Gastroesophageal sphincter (tissue), 4 donors: ENCODE measurements around the gene TSPEAR. TPM values are rescaled to one million over a fixed set of nuclear protein-coding genes. Genes with fewer than 3 reads are reported as not detected.

Experiments
- ATAC-seq: fragments of 150-250 bp; one replicate; pipeline ENCODE4 v1.9.1; 2016; ENCODE audit warnings: mild to moderate bottlenecking, moderate library complexity
- H3K27ac ChIP-seq, 4 donors: fragments of 200-600 bp; sonication (generic) in 3 of 4; 1 replicate in 3 of 4; 2 replicates in 1 of 4; pipeline ENCODE4 v1.5.1; 2016 to 2019
- H3K27me3 ChIP-seq: fragments of 200-600 bp; sonication (generic); one replicate; pipeline ENCODE4 v1.5.1; 2019
- H3K36me3 ChIP-seq, 2 donors: fragments of 200-600 bp; sonication (generic); one replicate each; pipeline ENCODE4 v1.5.1; 2019; ENCODE audit warnings: control low read depth in 1 of 2
- H3K4me1 ChIP-seq, 3 donors: fragments of 200-600 bp; sonication (generic); 1 replicate in 2 of 3; 2 replicates in 1 of 3; pipeline ENCODE4 v1.5.1; 2016 to 2019; ENCODE audit warnings: control low read depth in 2 of 3
- H3K4me3 ChIP-seq, 2 donors: fragments of 200-600 bp; sonication (generic); one replicate each; pipeline ENCODE4 v1.5.1; 2019; ENCODE audit warnings: mild to moderate bottlenecking in 1 of 2, moderate library complexity in 1 of 2
- H3K9me3 ChIP-seq, 3 donors: fragments of 200-600 bp; sonication (generic); one replicate each; pipeline ENCODE4 v1.5.1; 2017 to 2019; ENCODE audit warnings: control low read depth in 2 of 3
- EP300 ChIP-seq: sonication (generic); formaldehyde crosslinking; IDR thresholded peaks from one replicate; pipeline ENCODE4 v1.6.1; 2017; ENCODE audit warnings: antibody characterized with exemption, mild to moderate bottlenecking
- POLR2A ChIP-seq, 2 donors: fragments of 450-650 bp; IDR thresholded peaks; one replicate each; pipeline ENCODE4 v1.6.1; 2017; ENCODE audit warnings: antibody characterized with exemption in 2 of 2, mild to moderate bottlenecking in 2 of 2, moderate library complexity in 1 of 2
- POLR2AphosphoS5 ChIP-seq: sonication (generic); formaldehyde crosslinking; IDR thresholded peaks from one replicate; pipeline ENCODE4 v1.6.1; 2017; ENCODE audit warnings: antibody characterized with exemption
- WGBS, 2 donors: methylation state at CpG; one replicate each; pipeline ENCODE4 v1.1.5; 2018; ENCODE audit warnings: low coverage in 1 of 2; 5-methylcytosine and 5-hydroxymethylcytosine counted together
- total RNA-seq, 4 donors: library from RNA; depleted of rRNA; stranded (reverse); fragments of >200 nt; gene quantifications; one replicate each; pipeline ENCODE4 v1.1.0, GENCODE V29; 2016
- TF ChIP-seq, protein P1 (sequence below), 4 experiments: fragments of 200-600 bp in 2 of 4; fragments of 450-650 bp in 2 of 4; sonication (generic) in 1 of 4; IDR thresholded peaks; one replicate each; pipeline ENCODE4 v1.5.1; 2017 to 2019; ENCODE audit warnings: antibody characterized with exemption in 4 of 4, mild to moderate bottlenecking in 2 of 4, moderate library complexity in 2 of 4

The TSPEAR gene
- total RNA-seq, 4 donors from 2014 or later: not detected

DNA sequence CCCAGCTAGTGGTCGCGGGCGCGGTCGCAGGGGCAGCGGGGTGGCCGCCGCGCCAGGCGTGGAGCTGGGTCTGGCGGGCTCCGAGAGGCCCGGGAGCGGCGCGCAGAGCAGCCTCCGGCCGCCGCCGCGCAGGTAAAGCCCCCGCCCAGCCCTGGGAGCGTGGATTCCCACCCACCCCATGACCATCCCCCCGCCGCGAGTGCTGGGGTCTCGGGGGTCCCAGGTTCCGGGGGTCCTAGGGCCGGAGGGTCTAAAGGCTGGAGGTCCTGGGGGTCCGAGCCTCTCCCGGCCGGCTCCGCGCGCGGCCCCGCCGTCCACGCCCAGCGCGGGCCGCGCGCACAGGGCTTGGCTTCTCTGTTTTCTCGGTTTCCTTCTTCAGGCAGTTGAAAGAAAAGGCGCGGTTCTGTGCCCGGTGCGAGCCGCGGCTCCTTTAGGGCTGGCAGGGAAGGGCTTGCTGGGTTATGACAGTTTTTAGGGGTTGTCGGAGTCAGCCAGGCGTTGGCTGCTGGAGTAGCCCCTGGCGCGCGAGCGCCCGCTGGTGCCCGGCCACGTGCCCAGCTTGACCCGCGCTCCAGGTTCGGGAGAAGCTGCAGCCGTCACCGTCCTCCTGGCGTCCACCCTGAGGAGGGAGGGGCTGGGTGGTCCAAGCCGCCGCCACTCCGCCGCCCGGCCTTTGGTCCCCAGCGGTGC, 255.7 kb downstream of the TSPEAR start:
- Histone ChIP-seq H3K27me3 (no peaks in the 10 kb centered on the region), H3K36me3 (peaks cover 0 to 29% of the 10 kb centered on the region in 2 donors), H3K9me3 (peaks cover 0 to 20% (median 0%) of the 10 kb centered on the region in 3 donors), H3K27ac (peak overlapping the region in 3 of 4 donors; percentile 13 to 76 (median 68)), H3K4me3 (peak overlapping the region; percentile 76 to 95), H3K4me1 (peaks cover 0 to 26% (median 6%) of the 10 kb centered on the region in 3 donors)
- ATAC-seq: peak; percentile 52
- TF ChIP-seq POLR2A (IDR thresholded peaks at IDR 0.05) (no peak), POLR2AphosphoS5 (no peak)
- TF ChIP-seq, protein P1, sequence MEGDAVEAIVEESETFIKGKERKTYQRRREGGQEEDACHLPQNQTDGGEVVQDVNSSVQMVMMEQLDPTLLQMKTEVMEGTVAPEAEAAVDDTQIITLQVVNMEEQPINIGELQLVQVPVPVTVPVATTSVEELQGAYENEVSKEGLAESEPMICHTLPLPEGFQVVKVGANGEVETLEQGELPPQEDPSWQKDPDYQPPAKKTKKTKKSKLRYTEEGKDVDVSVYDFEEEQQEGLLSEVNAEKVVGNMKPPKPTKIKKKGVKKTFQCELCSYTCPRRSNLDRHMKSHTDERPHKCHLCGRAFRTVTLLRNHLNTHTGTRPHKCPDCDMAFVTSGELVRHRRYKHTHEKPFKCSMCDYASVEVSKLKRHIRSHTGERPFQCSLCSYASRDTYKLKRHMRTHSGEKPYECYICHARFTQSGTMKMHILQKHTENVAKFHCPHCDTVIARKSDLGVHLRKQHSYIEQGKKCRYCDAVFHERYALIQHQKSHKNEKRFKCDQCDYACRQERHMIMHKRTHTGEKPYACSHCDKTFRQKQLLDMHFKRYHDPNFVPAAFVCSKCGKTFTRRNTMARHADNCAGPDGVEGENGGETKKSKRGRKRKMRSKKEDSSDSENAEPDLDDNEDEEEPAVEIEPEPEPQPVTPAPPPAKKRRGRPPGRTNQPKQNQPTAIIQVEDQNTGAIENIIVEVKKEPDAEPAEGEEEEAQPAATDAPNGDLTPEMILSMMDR (IDR thresholded peaks at IDR 0.05): peak in 2 of 4 experiments; percentile 4 to 53
- no CpG with 5 or more reads among the region's 72 CpGs for WGBS, 2 donors

DNA sequence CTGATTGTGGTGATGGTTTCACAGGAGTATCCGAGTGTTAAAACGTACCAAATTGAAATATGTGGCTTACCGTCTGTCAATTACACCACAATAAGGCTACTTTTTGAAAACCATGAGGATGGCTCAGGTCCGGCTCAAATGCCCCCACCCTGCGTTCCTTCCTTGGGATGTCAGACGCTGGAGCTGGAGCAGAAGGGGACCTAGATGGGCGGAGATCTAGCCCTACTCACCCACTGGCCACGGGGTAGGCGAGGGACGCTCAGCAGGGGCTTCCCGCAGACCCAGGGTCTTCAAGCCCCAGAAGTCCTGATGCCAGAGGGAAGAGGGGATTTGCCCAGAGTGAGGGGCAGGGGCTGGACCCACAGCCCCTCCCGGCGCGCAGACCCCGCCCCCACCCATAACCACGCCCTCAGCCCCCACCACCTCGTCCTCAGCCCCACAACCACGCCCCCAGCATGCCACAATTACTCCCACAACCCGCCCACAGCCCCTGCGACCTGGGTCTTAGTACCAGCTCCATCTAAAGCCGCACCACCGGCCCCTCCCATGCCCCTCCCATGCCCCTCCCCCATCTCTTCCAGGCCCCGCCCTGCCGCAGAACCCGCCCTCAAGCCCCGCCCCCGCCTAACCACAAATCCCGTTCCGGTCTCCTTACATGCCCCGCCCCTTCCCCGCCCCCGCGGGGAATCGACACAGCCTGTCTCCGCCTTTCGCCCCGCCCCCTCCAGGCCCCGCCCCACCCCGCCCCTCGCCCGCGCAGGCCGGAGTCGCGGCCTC, 256.4 kb downstream of the TSPEAR start, which contains the start of gene LRRC3:
TSS of gene LRRC3 (plus strand) at position 764 of the 777 bp plus-strand sequence. CDS start 1,135 bp downstream, outside the sequence.
- whole genome bisulfite sequencing, 2 donors: 8 to 15% methylated on average over 6 to 10 of the region's 45 CpGs
- peaks cover 7% of the 10 kb centered on the region for H3K27me3 ChIP-seq
- H3K36me3 ChIP-seq: peaks cover 0 to 28% of the 10 kb centered on the region in 2 donors
- peaks cover 0 to 26% (median 6%) of the 10 kb centered on the region in 3 donors for H3K4me1 ChIP-seq
- H3K27ac ChIP-seq: peak within 1 kb of the TSS in 3 of 4 donors; percentile 60 to 76 (median 68)
- peak within 1 kb of the TSS; percentile 76 to 95 for H3K4me3 ChIP-seq
- TF ChIP-seq, protein P1 (IDR thresholded peaks at IDR 0.05): no peak
- TF ChIP-seq POLR2AphosphoS5 (no peak), POLR2A (IDR thresholded peaks at IDR 0.05) (no peak), EP300 (no peak)
- ATAC-seq: peak; percentile 83
- peaks cover 0 to 20% (median 0%) of the 10 kb centered on the region in 3 donors for H3K9me3 ChIP-seq

DNA sequence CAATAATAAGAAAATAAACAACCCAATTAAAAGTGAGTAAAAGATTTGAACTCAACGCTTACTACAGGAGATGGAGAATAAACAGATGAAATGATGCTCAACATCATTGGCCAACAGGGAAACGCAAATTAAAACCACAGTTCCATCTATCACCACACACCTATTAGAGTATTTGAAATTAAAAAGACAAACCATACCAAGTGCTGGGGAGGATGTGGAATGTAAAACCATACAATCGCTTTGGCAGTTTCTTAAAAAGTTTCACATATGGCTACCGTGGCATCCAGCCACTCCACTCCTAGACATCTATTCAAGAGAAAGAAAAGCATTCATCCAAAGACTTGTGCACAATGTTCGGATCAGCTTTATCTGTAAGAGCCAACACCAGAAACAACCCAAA, 257.3 kb downstream of the TSPEAR start:
- H3K9me3 ChIP-seq: peaks cover 0 to 20% (median 0%) of the 10 kb centered on the region in 3 donors
- no peak overlapping the region for H3K4me3 ChIP-seq
- no peak for TF ChIP-seq POLR2AphosphoS5
- TF ChIP-seq, protein P1 (IDR thresholded peaks at IDR 0.05): no peak
- TF ChIP-seq EP300: no peak
- 80 to 86% methylated on average over 5 of the region's 5 CpGs for WGBS, 2 donors
- no peak for ATAC-seq
- peaks cover 13% of the 10 kb centered on the region for H3K27me3 ChIP-seq
- peaks cover 0 to 26% (median 6%) of the 10 kb centered on the region in 3 donors for H3K4me1 ChIP-seq
- H3K36me3 ChIP-seq: peaks cover 0 to 19% of the 10 kb centered on the region in 2 donors
- H3K27ac ChIP-seq: no peak overlapping the region

DNA sequence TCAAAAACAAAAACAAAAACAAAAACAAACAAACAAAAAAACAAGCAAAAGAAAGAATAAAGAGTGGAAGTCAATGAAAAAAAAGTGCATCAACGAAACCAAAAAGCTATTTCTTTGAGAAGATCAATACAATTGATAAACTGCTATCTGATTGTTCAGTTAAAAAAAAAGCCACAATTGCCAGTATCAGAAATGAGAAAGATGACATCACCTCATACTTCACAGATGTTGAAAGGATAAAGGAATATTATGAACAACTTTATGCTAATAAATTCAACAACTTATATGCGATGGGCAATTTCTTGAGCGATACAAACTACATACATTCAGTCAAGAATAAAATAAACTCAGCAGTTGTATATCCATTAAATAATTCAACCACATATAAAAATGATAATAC, 258.3 kb downstream of the TSPEAR start:
- no peak overlapping the region for H3K4me3 ChIP-seq
- peaks cover 19% of the 10 kb centered on the region for H3K27me3 ChIP-seq
- WGBS, 2 donors: 90 to 91% methylated on average over 2 to 3 of the region's 3 CpGs
- H3K27ac ChIP-seq: no peak overlapping the region
- H3K36me3 ChIP-seq: peaks cover 0 to 15% of the 10 kb centered on the region in 2 donors
- TF ChIP-seq EP300: no peak
- no peak for TF ChIP-seq POLR2AphosphoS5
- TF ChIP-seq POLR2A (IDR thresholded peaks at IDR 0.05): no peak
- peaks cover 0 to 26% (median 6%) of the 10 kb centered on the region in 3 donors for H3K4me1 ChIP-seq
- H3K9me3 ChIP-seq: peaks cover 0 to 20% (median 0%) of the 10 kb centered on the region in 3 donors
- ATAC-seq: no peak

DNA sequence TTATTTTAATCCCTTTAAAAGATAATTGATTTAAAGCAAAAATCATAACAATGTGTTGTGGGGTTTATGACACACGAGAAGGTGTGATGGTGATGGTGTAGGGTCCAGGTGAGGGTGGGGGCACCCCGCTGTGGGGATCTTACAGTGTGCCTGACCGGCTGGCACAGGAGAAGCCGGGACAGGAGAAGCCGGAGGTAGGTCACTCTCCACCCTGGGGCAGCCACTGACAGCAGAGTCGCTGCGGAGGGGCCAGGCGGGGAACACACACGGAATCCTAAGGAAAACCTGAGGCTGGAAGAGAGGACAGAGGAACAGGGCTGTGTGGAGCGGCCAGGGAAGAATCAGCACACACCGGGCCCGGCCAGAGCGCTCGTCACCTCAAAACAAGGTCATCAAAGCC, 260.4 kb downstream of the TSPEAR start:
- TF ChIP-seq, protein P1 (IDR thresholded peaks at IDR 0.05): no peak
- TF ChIP-seq EP300 (no peak), POLR2AphosphoS5 (no peak), POLR2A (IDR thresholded peaks at IDR 0.05) (no peak)
- Histone ChIP-seq H3K36me3 (no peaks in the 10 kb centered on the region), H3K27me3 (peaks cover 29% of the 10 kb centered on the region), H3K9me3 (peaks cover 0 to 20% (median 0%) of the 10 kb centered on the region in 3 donors), H3K4me3 (no peak overlapping the region), H3K27ac (no peak overlapping the region), H3K4me1 (peaks cover 0 to 12% (median 2%) of the 10 kb centered on the region in 3 donors)
- ATAC-seq: no peak
- WGBS, 2 donors: 78 to 93% methylated on average over 6 to 13 of the region's 14 CpGs
